CD4-positive, alpha-beta T cell (primary cell): ENCODE data around the gene LBH. TPM values are rescaled to one million over a fixed set of nuclear protein-coding genes. Genes with fewer than 3 reads are reported as not detected.

ENCODE experiments used
- ATAC-seq: fragments of 200-7000 bp; cut with Tn5 transposase; one replicate; pipeline ENCODE4 v1.10.0; 2022; ENCODE audit warnings: mild to moderate bottlenecking; ENCODE audit not compliant: poor library complexity
- CTCF ChIA-PET: fragments of 350-600 bp; sonication (Branson Sonifier 250); formaldehyde crosslinking; loops from one replicate; lab custom pipeline; 2021; ENCODE audit warnings: antibody characterized with exemption, inconsistent platforms; lab: Charles Lee
- POLR2A ChIA-PET: fragments of 350-600 bp; sonication (Branson Sonifier 250); formaldehyde crosslinking; loops from one replicate; lab custom pipeline; 2021; ENCODE audit warnings: antibody characterized with exemption, inconsistent platforms; lab: Charles Lee
- DNase-seq, 14 experiments: peaks; one replicate each; pipeline ENCODE4 v3.0.0-alpha.2; 2013 to 2020; ENCODE audit warnings: mixed read lengths in 2 of 14
- H3K27ac ChIP-seq, 2 donors: one replicate each; pipeline versions ENCODE4 v1.5.1 to v1.7.0; 2013; ENCODE audit warnings: low read length in 2 of 2, low read depth in 1 of 2, mild to moderate bottlenecking in 1 of 2
- H3K27me3 ChIP-seq, 2 experiments: 1 replicate in 1 of 2; 2 replicates in 1 of 2; pipeline versions ENCODE4 v1.6.1 to v1.7.0; 2013; ENCODE audit warnings: low read length in 2 of 2, control low read depth in 1 of 2, mild to moderate bottlenecking in 1 of 2, moderate library complexity in 1 of 2; ENCODE audit not compliant: insufficient read depth in 2 of 2, control insufficient read depth in 1 of 2
- H3K36me3 ChIP-seq: one replicate; pipeline ENCODE4 v1.6.1; 2013; ENCODE audit warnings: low read length, control low read depth; ENCODE audit not compliant: insufficient read depth
- H3K4me1 ChIP-seq: one replicate; pipeline ENCODE4 v1.6.1; 2013; ENCODE audit warnings: low read length, control low read depth; ENCODE audit not compliant: insufficient read depth
- H3K4me3 ChIP-seq: one replicate; pipeline ENCODE4 v1.5.1; 2013; ENCODE audit warnings: mild to moderate bottlenecking, low read length, moderate library complexity
- H3K9me3 ChIP-seq, 2 experiments: 1 replicate in 1 of 2; 2 replicates in 1 of 2; pipeline versions ENCODE4 v1.6.1 to v1.7.0; 2013; ENCODE audit warnings: low read length in 2 of 2, mild to moderate bottlenecking in 2 of 2, control low read depth in 1 of 2, moderate library complexity in 1 of 2; ENCODE audit not compliant: control insufficient read depth in 1 of 2, insufficient read depth in 1 of 2
- H3K27ac Mint-ChIP-seq: one replicate; pipeline ENCODE4 v1.8.0; 2020; ENCODE audit warnings: mixed read lengths
- H3K27me3 Mint-ChIP-seq: one replicate; pipeline ENCODE4 v1.8.0; 2021; ENCODE audit warnings: mixed read lengths
- H3K36me3 Mint-ChIP-seq: one replicate; pipeline ENCODE4 v1.8.0; 2021; ENCODE audit warnings: low read depth, mixed read lengths
- H3K4me1 Mint-ChIP-seq: one replicate; pipeline ENCODE4 v1.8.0; 2021; ENCODE audit warnings: low read depth, mixed read lengths
- H3K4me3 Mint-ChIP-seq: one replicate; pipeline ENCODE4 v1.8.0; 2020; ENCODE audit warnings: mild to moderate bottlenecking, mixed read lengths
- H3K9me3 Mint-ChIP-seq: one replicate; pipeline ENCODE4 v1.8.0; 2020; ENCODE audit warnings: mixed read lengths
- CTCF ChIP-seq: fragments of 200-600 bp; IDR thresholded peaks from one replicate; pipeline ENCODE4 v1.8.0; 2022; ENCODE audit warnings: antibody characterized with exemption, mild to moderate bottlenecking
- intact Hi-C, 2 experiments: fragments of 100-400 bp; cut with DNase I in 1 of 2; cut with micrococcal nuclease in 1 of 2; formaldehyde crosslinking; loops; one replicate each; pipeline versions ENCODE4 v1.15.1 to v1.9.0; 2023 to 2025; cut with DNase I, micrococcal nuclease
- total RNA-seq, 174 experiments: library from RNA in 2 of 174; stranded (reverse) in 2 of 174; gene quantifications; one replicate each; pipeline ENCODE4 v1.2.3 and lab custom pipeline; 2021 to 2026

The LBH gene
- total RNA-seq, 2 experiments from 2014 or later, result 131 to 135 TPM

GRCh38 chr2:30287857-30288513 is 56.7 kb downstream of the LBH start:
- POLR2A ChIA-PET, result interaction anchor here (0.9 to 2.2 kb wide), 7 partner anchors 19 to 57 kb away, joined by 3 to 11 read pairs (median 3); no protein-coding TSS in a partner anchor
- no peak overlapping the region for H3K27ac ChIP-seq
- H3K27me3 ChIP-seq, result no peaks in the 10 kb centered on the region
- H3K9me3 Mint-ChIP-seq, result no peaks in the 10 kb centered on the region
- DNase-seq (no peak), ATAC-seq (no peak)
- H3K9me3 ChIP-seq, result no peaks in the 10 kb centered on the region
- no peaks in the 10 kb centered on the region for H3K36me3 ChIP-seq
- no peaks in the 10 kb centered on the region for H3K36me3 Mint-ChIP-seq
- CTCF ChIA-PET, result interaction anchor here (0.6 to 0.7 kb wide), 2 partner anchors 419 to 1649 kb away, joined by 3 read pairs; no protein-coding TSS in a partner anchor
- peaks cover 10% of the 10 kb centered on the region for H3K4me1 ChIP-seq
- intact Hi-C loops, result no loop called here
- H3K27ac Mint-ChIP-seq, result peak overlapping the region; percentile 3
- no peaks in the 10 kb centered on the region for H3K27me3 Mint-ChIP-seq
- H3K4me3 ChIP-seq, result no peak overlapping the region
- H3K4me1 Mint-ChIP-seq, result peaks cover 30% of the 10 kb centered on the region
- no peak for TF ChIP-seq CTCF
- peak overlapping the region; percentile 2 for H3K4me3 Mint-ChIP-seq

GRCh38 chr2:30288561-30288960 is 57.2 kb downstream of the LBH start:
- Mint-ChIP-seq H3K27ac (peak overlapping the region; percentile 3), H3K36me3 (no peaks in the 10 kb centered on the region), H3K4me3 (no peak overlapping the region), H3K27me3 (no peaks in the 10 kb centered on the region), H3K4me1 (peaks cover 28% of the 10 kb centered on the region), H3K9me3 (no peaks in the 10 kb centered on the region)
- CTCF ChIA-PET, result interaction anchor here (0.7 kb wide), 1 partner anchor 418 kb away, joined by 3 read pairs; no protein-coding TSS in a partner anchor
- no peaks in the 10 kb centered on the region for H3K27me3 ChIP-seq
- H3K9me3 ChIP-seq, result no peaks in the 10 kb centered on the region
- H3K27ac ChIP-seq, result no peak overlapping the region
- H3K4me3 ChIP-seq, result no peak overlapping the region
- no peaks in the 10 kb centered on the region for H3K36me3 ChIP-seq
- H3K4me1 ChIP-seq, result peaks cover 10% of the 10 kb centered on the region
- POLR2A ChIA-PET, result interaction anchor here (0.9 to 2.2 kb wide), 6 partner anchors 20 to 57 kb away, joined by 3 to 11 read pairs (median 4); no protein-coding TSS in a partner anchor
- ATAC-seq (no peak), DNase-seq (no peak)
- intact Hi-C loops, result no loop called here
- no peak for TF ChIP-seq CTCF

GRCh38 chr2:30293303-30293921 is 62.1 kb downstream of the LBH start:
- H3K27me3 Mint-ChIP-seq, result no peaks in the 10 kb centered on the region
- Histone ChIP-seq H3K36me3 (no peaks in the 10 kb centered on the region), H3K9me3 (no peaks in the 10 kb centered on the region), H3K4me1 (no peaks in the 10 kb centered on the region), H3K4me3 (no peak overlapping the region), H3K27ac (no peak overlapping the region), H3K27me3 (no peaks in the 10 kb centered on the region)
- TF ChIP-seq CTCF, result no peak
- H3K9me3 Mint-ChIP-seq, result peaks cover 2% of the 10 kb centered on the region
- DNase-seq, result peak in 2 of 14 experiments; percentile 18 to 24
- ChIA-PET POLR2A (no interaction called here), CTCF (no interaction called here)
- no peak overlapping the region for H3K4me3 Mint-ChIP-seq
- peaks cover 21% of the 10 kb centered on the region for H3K4me1 Mint-ChIP-seq
- no peak for ATAC-seq
- intact Hi-C loops, result no loop called here
- no peak overlapping the region for H3K27ac Mint-ChIP-seq
- H3K36me3 Mint-ChIP-seq, result no peaks in the 10 kb centered on the region
